GM12892 (cell line): ENCODE results near the gene IL20RB.

Experiments
- POLR2A ChIP-seq: IDR thresholded peaks from 2 replicates; pipeline ENCODE4 v1.6.1; 2011; ENCODE audit warnings: low read depth, low read length, control low read depth
- POLR2AphosphoS5 ChIP-seq: IDR thresholded peaks from 2 replicates; pipeline ENCODE4 v1.6.1; 2011; ENCODE audit warnings: low read depth, low read length, control low read depth
- TAF1 ChIP-seq: IDR thresholded peaks from 2 replicates; pipeline ENCODE4 v1.6.1; 2011; ENCODE audit warnings: low read depth, mild to moderate bottlenecking, control low read depth, low read length, borderline replicate concordance

DNA sequence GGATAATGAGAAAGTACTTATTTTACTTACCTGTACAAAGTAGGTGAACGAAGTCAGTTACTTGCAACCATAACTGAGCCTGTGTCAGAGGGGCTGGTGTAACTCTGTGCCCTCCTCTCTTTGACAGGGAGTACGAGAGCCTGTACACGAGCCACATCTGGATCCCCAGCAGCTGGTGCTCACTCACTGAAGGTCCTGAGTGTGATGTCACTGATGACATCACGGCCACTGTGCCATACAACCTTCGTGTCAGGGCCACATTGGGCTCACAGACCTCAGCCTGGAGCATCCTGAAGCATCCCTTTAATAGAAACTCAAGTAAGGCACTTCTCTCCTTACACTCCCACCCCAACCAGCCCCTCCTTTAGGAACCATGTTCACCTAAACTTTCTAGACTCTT is 24.2 kb downstream of the IL20RB start:
- TF ChIP-seq POLR2A (no peak), POLR2AphosphoS5 (no peak), TAF1 (no peak)
